ENCODE results near the gene RPL5.
"Not testable (repeated sequence)": the region's sequence is repeated elsewhere in the genome, so short reads cannot be mapped to it uniquely, and the experiment has no call there.

The RPL5 gene

GRCh38 chr1:92831762-92832536 is at the start of gene RPL5:
RPL5 (plus strand) TSS chr1:92832040; CDS start chr1:92832115, 75 bp downstream.
- DNase-seq (ENCODE audit: low read depth in 2 of 2) = peak; percentile 94 to 95

GRCh38 chr1:92783550-92783949 is 48.3 kb upstream of the RPL5 start:
- not testable (repeated sequence) for DNase-seq (ENCODE audit: low read depth in 2 of 2)

GRCh38 chr1:92784021-92784638 is 47.7 kb upstream of the RPL5 start:
- DNase-seq (ENCODE audit: low read depth in 2 of 2) = peak; percentile 5 to 15

- peak; percentile 40 to 68 for DNase-seq (ENCODE audit: low read depth in 2 of 2)
Measured at GRCh38 chr1:92784639-92785500, 47.0 kb upstream of the RPL5 start, which contains the start of gene EVI5. EVI5 (minus strand) TSS chr1:92785108; CDS start chr1:92736546, 48,562 bp downstream.

GRCh38 chr1:92786111-92786901 is 45.5 kb upstream of the RPL5 start:
- no peak for DNase-seq (ENCODE audit: low read depth in 2 of 2)

GRCh38 chr1:92790081-92790480 is 41.8 kb upstream of the RPL5 start:
- DNase-seq (ENCODE audit: low read depth in 2 of 2) = no peak

- DNase-seq (ENCODE audit: low read depth in 2 of 2) = no peak
Measured at GRCh38 chr1:92790867-92791266, 41.0 kb upstream of the RPL5 start.

- DNase-seq (ENCODE audit: low read depth in 2 of 2) = no peak
Measured at GRCh38 chr1:92791487-92792066, 40.3 kb upstream of the RPL5 start.

- no peak for DNase-seq (ENCODE audit: low read depth in 2 of 2)
Measured at GRCh38 chr1:92792340-92792782, 39.5 kb upstream of the RPL5 start.

- no peak for DNase-seq (ENCODE audit: low read depth in 2 of 2)
Measured at GRCh38 chr1:92795166-92795565, 36.7 kb upstream of the RPL5 start.

GRCh38 chr1:92797297-92797696 is 34.5 kb upstream of the RPL5 start:
- DNase-seq (ENCODE audit: low read depth in 2 of 2) = no peak

GRCh38 chr1:92797961-92798360 is 33.9 kb upstream of the RPL5 start:
- DNase-seq (ENCODE audit: low read depth in 2 of 2) = no peak

GRCh38 chr1:92803140-92803887 is 28.5 kb upstream of the RPL5 start:
- no peak for DNase-seq (ENCODE audit: low read depth in 2 of 2)

- DNase-seq (ENCODE audit: low read depth in 2 of 2) = no peak
Measured at GRCh38 chr1:92804721-92805201, 27.1 kb upstream of the RPL5 start.

GRCh38 chr1:92805216-92805615 is 26.6 kb upstream of the RPL5 start:
- DNase-seq (ENCODE audit: low read depth in 2 of 2) = no peak

GRCh38 chr1:92808381-92808780 is 23.5 kb upstream of the RPL5 start:
- DNase-seq (ENCODE audit: low read depth in 2 of 2) = no peak

- DNase-seq (ENCODE audit: low read depth in 2 of 2) = no peak
Measured at GRCh38 chr1:92816732-92817131, 15.1 kb upstream of the RPL5 start.

- DNase-seq (ENCODE audit: low read depth in 2 of 2) = no peak
Measured at GRCh38 chr1:92817137-92817697, 14.6 kb upstream of the RPL5 start.

GRCh38 chr1:92817986-92818764 is 13.7 kb upstream of the RPL5 start:
- no peak for DNase-seq (ENCODE audit: low read depth in 2 of 2)

Measured in stimulated activated CD4-positive, alpha-beta T cell treated with anti-CD3 and anti-CD28 coated beads, Interleukin-1b, Interleukin-23, amount 100 ng/mL, for 4 hours (primary cell).